Measurements from ENCODE around the gene TUT4.

Gene TUT4

DNA sequence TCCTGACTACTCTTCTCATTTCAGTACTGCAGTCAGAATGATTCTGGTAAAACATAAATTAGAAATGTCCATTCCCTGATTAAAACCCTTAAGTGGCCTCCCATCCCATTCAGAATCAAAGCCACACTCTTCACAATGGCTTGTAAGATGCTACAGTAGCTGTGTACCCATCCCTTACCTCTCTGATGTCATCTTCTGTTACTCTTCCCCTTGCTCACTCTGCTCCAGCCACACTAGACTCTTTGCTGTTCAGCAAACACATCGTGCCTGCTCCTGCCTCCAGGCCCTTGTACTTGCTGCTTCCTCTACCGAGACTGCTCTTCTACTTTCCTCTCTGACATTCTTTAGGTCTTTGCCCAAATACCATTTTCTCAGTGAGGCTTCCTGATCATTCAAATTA, 45.0 kb upstream of the TUT4 start:
- no peak for DNase-seq (ENCODE audit: low read depth)
- TF ChIP-seq, protein P1, sequence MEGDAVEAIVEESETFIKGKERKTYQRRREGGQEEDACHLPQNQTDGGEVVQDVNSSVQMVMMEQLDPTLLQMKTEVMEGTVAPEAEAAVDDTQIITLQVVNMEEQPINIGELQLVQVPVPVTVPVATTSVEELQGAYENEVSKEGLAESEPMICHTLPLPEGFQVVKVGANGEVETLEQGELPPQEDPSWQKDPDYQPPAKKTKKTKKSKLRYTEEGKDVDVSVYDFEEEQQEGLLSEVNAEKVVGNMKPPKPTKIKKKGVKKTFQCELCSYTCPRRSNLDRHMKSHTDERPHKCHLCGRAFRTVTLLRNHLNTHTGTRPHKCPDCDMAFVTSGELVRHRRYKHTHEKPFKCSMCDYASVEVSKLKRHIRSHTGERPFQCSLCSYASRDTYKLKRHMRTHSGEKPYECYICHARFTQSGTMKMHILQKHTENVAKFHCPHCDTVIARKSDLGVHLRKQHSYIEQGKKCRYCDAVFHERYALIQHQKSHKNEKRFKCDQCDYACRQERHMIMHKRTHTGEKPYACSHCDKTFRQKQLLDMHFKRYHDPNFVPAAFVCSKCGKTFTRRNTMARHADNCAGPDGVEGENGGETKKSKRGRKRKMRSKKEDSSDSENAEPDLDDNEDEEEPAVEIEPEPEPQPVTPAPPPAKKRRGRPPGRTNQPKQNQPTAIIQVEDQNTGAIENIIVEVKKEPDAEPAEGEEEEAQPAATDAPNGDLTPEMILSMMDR (IDR thresholded peaks at IDR 0.05; ENCODE audit: control insufficient read depth, insufficient read depth, low read depth, low read length, missing control alignments) = no peak
- H3K4me3 ChIP-seq (ENCODE audit: control insufficient read depth, low read depth, low read length) = no peak overlapping the region

- DNase-seq (ENCODE audit: low read depth) = no peak
- TF ChIP-seq, protein P1 (IDR thresholded peaks at IDR 0.05; ENCODE audit: control insufficient read depth, insufficient read depth, low read depth, low read length, missing control alignments) = no peak
- H3K4me3 ChIP-seq (ENCODE audit: control insufficient read depth, low read depth, low read length) = no peak overlapping the region
Observed at GRCh38 chr1:52595061-52595460, 42.2 kb upstream of the TUT4 start.

- TF ChIP-seq, protein P1 (IDR thresholded peaks at IDR 0.05; ENCODE audit: control insufficient read depth, insufficient read depth, low read depth, low read length, missing control alignments) = no peak
- DNase-seq (ENCODE audit: low read depth) = no peak
- no peak overlapping the region for H3K4me3 ChIP-seq (ENCODE audit: control insufficient read depth, low read depth, low read length)
Observed at GRCh38 chr1:52593495-52593894, 40.6 kb upstream of the TUT4 start.

DNA sequence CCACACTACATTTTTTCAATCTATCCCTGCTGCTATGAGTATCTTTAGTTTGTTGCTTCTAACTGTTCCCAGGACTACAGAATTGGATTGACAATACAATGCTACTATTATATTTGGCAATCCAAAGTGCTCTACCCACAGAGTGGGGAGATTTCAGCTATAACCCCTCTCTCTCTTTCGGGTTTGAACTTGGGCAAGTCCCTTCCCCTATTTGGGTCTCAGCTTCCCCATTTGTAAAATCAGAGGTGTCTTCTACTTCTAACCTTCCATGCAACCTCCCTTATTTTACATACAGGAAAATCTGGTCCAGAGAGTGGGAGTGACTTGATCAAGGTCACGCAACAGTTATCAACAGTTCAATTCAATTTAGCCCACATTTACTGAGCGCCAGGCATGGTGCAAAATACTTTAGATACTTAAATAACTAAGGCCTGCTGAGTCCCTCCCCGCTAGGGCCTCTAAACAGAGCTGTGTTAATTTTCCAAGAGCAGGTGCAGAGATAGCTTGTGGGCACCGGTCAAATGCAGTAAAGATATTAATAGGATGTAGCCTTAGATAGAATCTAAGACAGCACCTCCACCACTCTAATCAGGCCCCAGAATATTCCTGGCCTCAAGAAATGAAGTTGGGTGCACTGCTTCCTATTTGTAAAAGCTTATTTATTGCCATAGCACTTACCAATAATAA, 39.9 kb upstream of the TUT4 start:
- no peak overlapping the region for H3K4me3 ChIP-seq (ENCODE audit: control insufficient read depth, low read depth, low read length)
- TF ChIP-seq, protein P1 (IDR thresholded peaks at IDR 0.05; ENCODE audit: control insufficient read depth, insufficient read depth, low read depth, low read length, missing control alignments) = no peak
- DNase-seq (ENCODE audit: low read depth) = no peak

DNA sequence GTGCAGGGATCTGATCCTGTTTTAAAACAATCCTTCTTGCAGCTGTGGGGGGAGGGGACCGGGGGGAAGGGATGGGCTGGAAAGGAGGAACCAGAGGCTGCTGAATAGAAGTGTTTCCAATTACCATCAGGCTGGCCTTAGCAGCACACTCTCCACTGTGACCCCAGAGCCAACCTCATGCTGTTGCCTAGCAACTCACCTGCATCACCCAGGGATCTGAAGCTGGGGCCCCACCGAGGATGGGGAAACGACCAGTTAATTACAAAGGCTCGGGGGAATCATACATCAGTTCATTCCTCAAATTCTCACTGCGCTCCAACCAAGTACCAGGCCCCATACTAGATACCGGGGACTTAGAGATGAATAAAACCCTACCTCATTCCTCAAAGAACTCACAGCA, 37.4 kb upstream of the TUT4 start:
- H3K4me3 ChIP-seq (ENCODE audit: control insufficient read depth, low read depth, low read length) = no peak overlapping the region
- TF ChIP-seq, protein P1 (IDR thresholded peaks at IDR 0.05; ENCODE audit: control insufficient read depth, insufficient read depth, low read depth, low read length, missing control alignments) = no peak
- DNase-seq (ENCODE audit: low read depth) = no peak

DNA sequence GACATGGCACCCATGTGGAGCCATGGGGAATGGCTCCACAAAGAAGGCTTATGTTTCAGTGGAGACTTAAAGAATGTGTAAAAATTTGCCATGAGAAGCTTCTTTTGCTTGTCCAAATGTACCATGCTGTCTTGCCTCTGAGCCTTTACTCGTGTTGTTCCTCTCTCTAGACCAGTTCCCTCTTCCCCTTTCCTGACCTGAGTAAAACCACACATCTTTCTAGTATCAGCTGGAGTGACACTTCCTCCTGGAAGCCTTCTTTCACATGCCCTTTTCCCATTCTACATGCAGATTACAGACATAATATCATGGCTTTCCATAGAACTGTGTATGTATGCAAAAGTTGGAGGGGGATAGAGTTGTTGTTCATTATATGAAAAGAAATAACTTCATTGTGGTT, 35.6 kb upstream of the TUT4 start:
- TF ChIP-seq, protein P1 (IDR thresholded peaks at IDR 0.05; ENCODE audit: control insufficient read depth, insufficient read depth, low read depth, low read length, missing control alignments) = no peak
- DNase-seq (ENCODE audit: low read depth) = no peak
- H3K4me3 ChIP-seq (ENCODE audit: control insufficient read depth, low read depth, low read length) = no peak overlapping the region
